ENCODE data around the gene CREM. TPM values are rescaled to one million over a fixed set of nuclear protein-coding genes. Genes with fewer than 3 reads are reported as not detected.

CREM gene
- total RNA-seq, 1 experiment from 2014 or later = 21.4 TPM

DNA sequence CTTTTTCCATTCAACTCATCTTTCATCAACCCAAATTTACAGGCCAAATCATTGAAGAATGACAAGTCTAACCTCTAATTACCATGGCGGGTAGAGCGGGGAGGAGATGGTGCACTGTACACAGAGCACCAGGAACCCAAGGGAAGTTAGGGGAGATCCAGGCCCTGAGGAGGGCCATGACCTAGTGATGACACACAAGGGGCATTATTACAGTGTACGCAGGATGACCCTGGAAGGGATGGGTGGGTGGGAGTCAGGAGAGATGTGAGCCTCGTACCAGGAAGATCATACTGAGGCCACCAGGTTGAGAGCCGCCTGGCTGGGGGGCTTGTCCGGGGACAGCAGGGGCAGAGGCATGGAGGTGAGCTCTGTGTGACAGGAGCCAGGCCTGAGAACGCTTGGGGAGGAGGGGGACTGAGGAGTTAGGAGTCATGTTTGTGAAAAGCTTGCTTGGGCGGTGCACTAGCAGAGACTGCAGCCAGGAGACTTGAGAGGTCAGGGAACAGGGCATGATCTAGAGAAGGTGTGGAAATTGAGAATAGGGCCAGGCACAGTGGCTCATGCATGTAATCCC, 120.2 kb downstream of the CREM start:
- H3K9me3 ChIP-seq (ENCODE audit: control insufficient read depth in 1 of 2, insufficient read depth in 1 of 2, low read depth in 1 of 2, low read length in 2 of 2) = no peaks in the 10 kb centered on the region
- ChIA-PET CTCF (interaction anchor here (1.1 kb wide), 1 partner anchor 120 kb away, joined by 4 read pairs; the partner anchor contains the start of gene CREM), RAD21 (ENCODE audit: low non-redundant PET in 1 of 2, low total read pairs in 2 of 2, uncharacterized antibody in 2 of 2, unreplicated experiment in 2 of 2) (no interaction called here), POLR2A (no interaction called here)
- no peak overlapping the region for H3K4me2 ChIP-seq (ENCODE audit: low read length)
- ATAC-seq (no peak), DNase-seq (ENCODE audit: low read depth, low spot score) (no peak)
- H3K27ac ChIP-seq (ENCODE audit: low read depth, low read length) = no peak overlapping the region
- no TSS peak for BruUV-seq (replicated peaks)
- H3K9ac ChIP-seq (ENCODE audit: low read length) = no peak overlapping the region
- no peak overlapping the region for H2AFZ ChIP-seq (ENCODE audit: low read depth, low read length, poor library complexity, severe bottlenecking)
- no peaks in the 10 kb centered on the region for H3K27me3 ChIP-seq (ENCODE audit: insufficient read depth, low read length)
- H3K4me1 ChIP-seq (ENCODE audit: control insufficient read depth in 1 of 2, insufficient read depth in 2 of 2, low read length in 2 of 2) = no peaks in the 10 kb centered on the region
- no peaks in the 10 kb centered on the region for H3K79me2 ChIP-seq (ENCODE audit: insufficient read depth, low read length)
- H3K9me2 ChIP-seq (ENCODE audit: insufficient read depth) = no peaks in the 10 kb centered on the region
- intact Hi-C loops (cut with micrococcal nuclease) = no loop called here
- H4K20me1 ChIP-seq (ENCODE audit: insufficient read depth) = no peaks in the 10 kb centered on the region
- TF ChIP-seq, protein P1, sequence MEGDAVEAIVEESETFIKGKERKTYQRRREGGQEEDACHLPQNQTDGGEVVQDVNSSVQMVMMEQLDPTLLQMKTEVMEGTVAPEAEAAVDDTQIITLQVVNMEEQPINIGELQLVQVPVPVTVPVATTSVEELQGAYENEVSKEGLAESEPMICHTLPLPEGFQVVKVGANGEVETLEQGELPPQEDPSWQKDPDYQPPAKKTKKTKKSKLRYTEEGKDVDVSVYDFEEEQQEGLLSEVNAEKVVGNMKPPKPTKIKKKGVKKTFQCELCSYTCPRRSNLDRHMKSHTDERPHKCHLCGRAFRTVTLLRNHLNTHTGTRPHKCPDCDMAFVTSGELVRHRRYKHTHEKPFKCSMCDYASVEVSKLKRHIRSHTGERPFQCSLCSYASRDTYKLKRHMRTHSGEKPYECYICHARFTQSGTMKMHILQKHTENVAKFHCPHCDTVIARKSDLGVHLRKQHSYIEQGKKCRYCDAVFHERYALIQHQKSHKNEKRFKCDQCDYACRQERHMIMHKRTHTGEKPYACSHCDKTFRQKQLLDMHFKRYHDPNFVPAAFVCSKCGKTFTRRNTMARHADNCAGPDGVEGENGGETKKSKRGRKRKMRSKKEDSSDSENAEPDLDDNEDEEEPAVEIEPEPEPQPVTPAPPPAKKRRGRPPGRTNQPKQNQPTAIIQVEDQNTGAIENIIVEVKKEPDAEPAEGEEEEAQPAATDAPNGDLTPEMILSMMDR (IDR thresholded peaks at IDR 0.05 in 2 of 3, conservative IDR thresholded peaks at IDR 0.05 in 1 of 3; ENCODE audit: borderline replicate concordance in 1 of 3, insufficient read depth in 1 of 3, low read depth in 2 of 3, low read length in 2 of 3) = no peak
- H3K36me3 ChIP-seq (ENCODE audit: control insufficient read depth in 1 of 2, insufficient read depth in 2 of 2, low read length in 2 of 2) = no peaks in the 10 kb centered on the region
- H3K4me3 ChIP-seq (replicated peaks in 1 of 2; ENCODE audit: low read depth in 1 of 2, low read length in 2 of 2) = no peak overlapping the region

DNA sequence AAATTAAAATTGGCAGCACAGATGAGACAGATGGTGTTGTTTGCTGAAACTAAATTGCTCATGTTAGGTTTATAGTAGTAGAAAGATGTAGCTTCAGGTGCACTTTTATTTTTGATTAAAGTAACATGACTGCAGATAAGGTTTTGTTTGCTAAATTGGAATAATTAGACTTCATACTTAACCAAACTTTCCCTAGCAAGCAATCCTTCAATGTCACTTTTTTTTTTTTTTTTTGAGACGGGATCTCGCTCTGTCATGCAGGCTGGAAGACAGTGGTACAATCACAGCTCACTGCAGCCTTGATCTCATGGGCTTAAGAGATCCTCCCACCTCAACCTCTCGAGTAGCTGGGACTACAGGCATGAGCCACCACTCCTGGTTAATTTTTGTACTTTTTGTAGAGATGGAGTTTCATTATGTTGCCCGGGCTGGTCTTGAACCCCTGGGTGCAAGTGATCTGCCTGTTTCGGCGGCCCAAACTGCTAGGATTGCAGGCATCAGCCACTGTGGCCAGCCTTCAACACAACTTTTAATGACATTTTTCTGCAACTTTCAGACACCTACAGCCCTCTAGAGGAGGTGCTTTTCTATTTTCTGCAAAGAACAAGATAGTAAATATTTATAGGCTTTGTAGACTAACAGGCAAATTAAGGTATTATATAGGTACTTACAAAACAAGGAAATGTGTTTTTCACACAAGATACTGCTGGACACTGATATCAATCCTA, 124.9 kb downstream of the CREM start:
- H3K36me3 ChIP-seq (ENCODE audit: control insufficient read depth in 1 of 2, insufficient read depth in 2 of 2, low read length in 2 of 2) = no peaks in the 10 kb centered on the region
- H3K4me1 ChIP-seq (ENCODE audit: control insufficient read depth in 1 of 2, insufficient read depth in 2 of 2, low read length in 2 of 2) = no peaks in the 10 kb centered on the region
- H3K9me2 ChIP-seq (ENCODE audit: insufficient read depth) = no peaks in the 10 kb centered on the region
- H3K79me2 ChIP-seq (ENCODE audit: insufficient read depth, low read length) = no peaks in the 10 kb centered on the region
- RAD21 ChIA-PET (ENCODE audit: low non-redundant PET in 1 of 2, low total read pairs in 2 of 2, uncharacterized antibody in 2 of 2, unreplicated experiment in 2 of 2) = interaction anchor here in 1 of 2 experiments (0.6 kb wide), 1 partner anchor 609 kb away, joined by 3 read pairs; no protein-coding TSS in a partner anchor
- no peak overlapping the region for H3K9ac ChIP-seq (ENCODE audit: low read length)
- intact Hi-C loops (cut with micrococcal nuclease) = no loop called here
- ATAC-seq (no peak), DNase-seq (ENCODE audit: low read depth, low spot score) (no peak)
- POLR2A ChIA-PET = no interaction called here
- no peak overlapping the region for H3K4me3 ChIP-seq (replicated peaks in 1 of 2; ENCODE audit: low read depth in 1 of 2, low read length in 2 of 2)
- CTCF ChIA-PET = no interaction called here
- H4K20me1 ChIP-seq (ENCODE audit: insufficient read depth) = no peaks in the 10 kb centered on the region
- H3K27me3 ChIP-seq (ENCODE audit: insufficient read depth, low read length) = no peaks in the 10 kb centered on the region
- no peak overlapping the region for H3K27ac ChIP-seq (ENCODE audit: low read depth, low read length)
- H3K4me2 ChIP-seq (ENCODE audit: low read length) = no peak overlapping the region
- no TSS peak for BruUV-seq (replicated peaks)
- no peak overlapping the region for H2AFZ ChIP-seq (ENCODE audit: low read depth, low read length, poor library complexity, severe bottlenecking)
- H3K9me3 ChIP-seq (ENCODE audit: control insufficient read depth in 1 of 2, insufficient read depth in 1 of 2, low read depth in 1 of 2, low read length in 2 of 2) = no peaks in the 10 kb centered on the region
- TF ChIP-seq SP1 (IDR thresholded peaks at IDR 0.05; ENCODE audit: low read depth) = no peak
- no peak for TF ChIP-seq SIN3A (IDR thresholded peaks at IDR 0.05; ENCODE audit: low read depth)
- no peak for TF ChIP-seq POLR2A (IDR thresholded peaks at IDR 0.05; ENCODE audit: borderline replicate concordance, extremely low read depth, insufficient read depth, insufficient read length)
- no peak for TF ChIP-seq SRF (IDR thresholded peaks at IDR 0.05; ENCODE audit: low read depth)
- TF ChIP-seq, protein P2, sequence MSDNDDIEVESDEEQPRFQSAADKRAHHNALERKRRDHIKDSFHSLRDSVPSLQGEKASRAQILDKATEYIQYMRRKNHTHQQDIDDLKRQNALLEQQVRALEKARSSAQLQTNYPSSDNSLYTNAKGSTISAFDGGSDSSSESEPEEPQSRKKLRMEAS (IDR thresholded peaks at IDR 0.05) = no peak
- no peak for TF ChIP-seq TCF7L2 (IDR thresholded peaks at IDR 0.05; ENCODE audit: borderline replicate concordance, extremely low read depth, insufficient read depth, insufficient read length)
- no peak for TF ChIP-seq EGR1 (IDR thresholded peaks at IDR 0.05; ENCODE audit: low read depth)
- no peak for TF ChIP-seq CEBPB (IDR thresholded peaks at IDR 0.05; ENCODE audit: low read depth)
- TF ChIP-seq, protein P3, sequence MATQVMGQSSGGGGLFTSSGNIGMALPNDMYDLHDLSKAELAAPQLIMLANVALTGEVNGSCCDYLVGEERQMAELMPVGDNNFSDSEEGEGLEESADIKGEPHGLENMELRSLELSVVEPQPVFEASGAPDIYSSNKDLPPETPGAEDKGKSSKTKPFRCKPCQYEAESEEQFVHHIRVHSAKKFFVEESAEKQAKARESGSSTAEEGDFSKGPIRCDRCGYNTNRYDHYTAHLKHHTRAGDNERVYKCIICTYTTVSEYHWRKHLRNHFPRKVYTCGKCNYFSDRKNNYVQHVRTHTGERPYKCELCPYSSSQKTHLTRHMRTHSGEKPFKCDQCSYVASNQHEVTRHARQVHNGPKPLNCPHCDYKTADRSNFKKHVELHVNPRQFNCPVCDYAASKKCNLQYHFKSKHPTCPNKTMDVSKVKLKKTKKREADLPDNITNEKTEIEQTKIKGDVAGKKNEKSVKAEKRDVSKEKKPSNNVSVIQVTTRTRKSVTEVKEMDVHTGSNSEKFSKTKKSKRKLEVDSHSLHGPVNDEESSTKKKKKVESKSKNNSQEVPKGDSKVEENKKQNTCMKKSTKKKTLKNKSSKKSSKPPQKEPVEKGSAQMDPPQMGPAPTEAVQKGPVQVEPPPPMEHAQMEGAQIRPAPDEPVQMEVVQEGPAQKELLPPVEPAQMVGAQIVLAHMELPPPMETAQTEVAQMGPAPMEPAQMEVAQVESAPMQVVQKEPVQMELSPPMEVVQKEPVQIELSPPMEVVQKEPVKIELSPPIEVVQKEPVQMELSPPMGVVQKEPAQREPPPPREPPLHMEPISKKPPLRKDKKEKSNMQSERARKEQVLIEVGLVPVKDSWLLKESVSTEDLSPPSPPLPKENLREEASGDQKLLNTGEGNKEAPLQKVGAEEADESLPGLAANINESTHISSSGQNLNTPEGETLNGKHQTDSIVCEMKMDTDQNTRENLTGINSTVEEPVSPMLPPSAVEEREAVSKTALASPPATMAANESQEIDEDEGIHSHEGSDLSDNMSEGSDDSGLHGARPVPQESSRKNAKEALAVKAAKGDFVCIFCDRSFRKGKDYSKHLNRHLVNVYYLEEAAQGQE (IDR thresholded peaks at IDR 0.05; ENCODE audit: low read depth) = no peak
- TF ChIP-seq, protein P1 (IDR thresholded peaks at IDR 0.05 in 2 of 3, conservative IDR thresholded peaks at IDR 0.05 in 1 of 3; ENCODE audit: borderline replicate concordance in 1 of 3, insufficient read depth in 1 of 3, low read depth in 2 of 3, low read length in 2 of 3) = no peak

All from HCT116 (cell line).